Measurements from ENCODE around the gene SOX1.

- no peak for TF ChIP-seq HDAC2 (IDR thresholded peaks at IDR 0.05)
- TF ChIP-seq PBX3 (IDR thresholded peaks at IDR 0.05; ENCODE audit: insufficient replicate concordance, low read depth, low read length): no peak
These were observed 51.0 kb downstream of the SOX1 start for GRCh38 chr13:112117955-112118302.
